WTC11 (cell line): Measurements from ENCODE around the gene TDRD10. TPM values are rescaled to one million over a fixed set of nuclear protein-coding genes. Genes with fewer than 3 reads are reported as not detected.

Experiments
- ATAC-seq: fragments of 200-7000 bp; cut with Tn5 transposase; 2 replicates; pipeline ENCODE4 v1.10.0; 2021; ENCODE audit warnings: mild to moderate bottlenecking, moderate library complexity
- CTCF ChIA-PET: fragments of 300-600 bp; sonication (Branson Sonifier 250); formaldehyde crosslinking; loops from one replicate; lab custom pipeline; 2021; ENCODE audit warnings: antibody characterized with exemption; lab: Charles Lee
- POLR2A ChIA-PET: fragments of 350-600 bp; sonication (Branson Sonifier 250); formaldehyde crosslinking; loops from one replicate; lab custom pipeline; 2021; ENCODE audit warnings: antibody characterized with exemption; lab: Charles Lee
- DNase-seq: peaks from one replicate; pipeline ENCODE4 v3.0.0; 2021; ENCODE audit warnings: low spot score
- H3K27ac Mint-ChIP-seq: 2 replicates; pipeline ENCODE4 v1.8.0; 2021; ENCODE audit warnings: mixed read lengths
- H3K27me3 Mint-ChIP-seq: 2 replicates; pipeline ENCODE4 v1.8.0; 2021; ENCODE audit warnings: low read depth, mild to moderate bottlenecking, moderate library complexity, mixed read lengths
- H3K36me3 Mint-ChIP-seq: 2 replicates; pipeline ENCODE4 v1.8.0; 2021; ENCODE audit warnings: mixed read lengths
- H3K4me1 Mint-ChIP-seq: 2 replicates; pipeline ENCODE4 v1.8.0; 2022; ENCODE audit warnings: mixed read lengths
- H3K4me3 Mint-ChIP-seq: 2 replicates; pipeline ENCODE4 v1.8.0; 2021; ENCODE audit warnings: mild to moderate bottlenecking, moderate library complexity, mixed read lengths
- H3K9me3 Mint-ChIP-seq: 2 replicates; pipeline ENCODE4 v1.8.0; 2021; ENCODE audit warnings: mixed read lengths
- CTCF ChIP-seq: fragments of 200-600 bp; IDR thresholded peaks from 2 replicates; pipeline ENCODE4 v1.8.0; 2022; ENCODE audit warnings: antibody characterized with exemption
- E2F1 ChIP-seq: sonication (generic); formaldehyde crosslinking; IDR thresholded peaks from 2 replicates; pipeline ENCODE4 v1.8.0; 2022; ENCODE audit warnings: mild to moderate bottlenecking, missing genetic modification reagents
- ESRRA ChIP-seq: sonication (generic); formaldehyde crosslinking; IDR thresholded peaks from 2 replicates; pipeline ENCODE4 v1.8.1; 2022; ENCODE audit warnings: mild to moderate bottlenecking, missing genetic modification reagents, borderline replicate concordance
- ETV6 ChIP-seq: sonication (generic); formaldehyde crosslinking; IDR thresholded peaks from 2 replicates; pipeline ENCODE4 v1.8.1; 2022; ENCODE audit warnings: mild to moderate bottlenecking, missing genetic modification reagents
- HMGA2 ChIP-seq: fragments of 250-450 bp; sonication (Bioruptor Pico); IDR thresholded peaks from 2 replicates; pipeline ENCODE4 v1.4.0; 2021; ENCODE audit warnings: mild to moderate bottlenecking, moderate library complexity
- IRF2 ChIP-seq: sonication (generic); formaldehyde crosslinking; IDR thresholded peaks from 2 replicates; pipeline ENCODE4 v1.8.0; 2022; ENCODE audit warnings: low read depth, missing genetic modification reagents, borderline replicate concordance
- MXD4 ChIP-seq: fragments of 250-450 bp; sonication (Bioruptor Pico); IDR thresholded peaks from 2 replicates; pipeline ENCODE4 v1.8.0; 2021; ENCODE audit warnings: mild to moderate bottlenecking, moderate library complexity, borderline replicate concordance
- NR1H2 ChIP-seq: sonication (generic); formaldehyde crosslinking; IDR thresholded peaks from 2 replicates; pipeline ENCODE4 v1.9.0; 2021; ENCODE audit warnings: mild to moderate bottlenecking, moderate library complexity, missing genetic modification reagents
- PRRX2 ChIP-seq: fragments of 250-450 bp; sonication (Bioruptor Pico); IDR thresholded peaks from 2 replicates; pipeline ENCODE4 v1.8.0; 2021; ENCODE audit warnings: mild to moderate bottlenecking
- RORB ChIP-seq: fragments of 250-450 bp; sonication (Bioruptor Pico); IDR thresholded peaks from 2 replicates; pipeline ENCODE4 v1.9.0; 2021; ENCODE audit warnings: mild to moderate bottlenecking
- SMAD3 ChIP-seq: sonication (generic); formaldehyde crosslinking; IDR thresholded peaks from 2 replicates; pipeline ENCODE4 v1.8.0; 2022; ENCODE audit warnings: missing genetic modification reagents, mild to moderate bottlenecking, borderline replicate concordance
- SP1 ChIP-seq: sonication (generic); formaldehyde crosslinking; conservative IDR thresholded peaks from 2 replicates; pipeline ENCODE4 v1.8.1; 2022; ENCODE audit warnings: missing genetic modification reagents
- TCF7 ChIP-seq: sonication (generic); formaldehyde crosslinking; IDR thresholded peaks from 2 replicates; pipeline ENCODE4 v1.8.0; 2022; ENCODE audit warnings: mild to moderate bottlenecking, low read depth, missing genetic modification reagents, moderate library complexity
- ZNF232 ChIP-seq: sonication (generic); formaldehyde crosslinking; IDR thresholded peaks from 2 replicates; pipeline ENCODE4 v1.8.0; 2022; ENCODE audit warnings: mild to moderate bottlenecking, missing genetic modification reagents
- ZNF263 ChIP-seq: sonication (generic); formaldehyde crosslinking; IDR thresholded peaks from 2 replicates; pipeline ENCODE4 v1.8.1; 2022; ENCODE audit warnings: low read depth, mild to moderate bottlenecking, moderate library complexity, missing genetic modification reagents
- ZNF416 ChIP-seq: fragments of 250-450 bp; sonication (Bioruptor Pico); IDR thresholded peaks from 2 replicates; pipeline ENCODE4 v1.9.0; 2021; ENCODE audit warnings: mild to moderate bottlenecking, inconsistent platforms
- total RNA-seq: library from RNA; stranded (reverse); gene quantifications from 3 replicates; pipeline ENCODE4 v1.2.3, GENCODE V29; 2021
- TF ChIP-seq, protein P1 (sequence below): sonication (generic); formaldehyde crosslinking; IDR thresholded peaks from 2 replicates; pipeline ENCODE4 v1.8.1; 2023; ENCODE audit warnings: mild to moderate bottlenecking, missing genetic modification reagents
- TF ChIP-seq, protein P2 (sequence below): sonication (generic); formaldehyde crosslinking; IDR thresholded peaks from 2 replicates; pipeline ENCODE4 v1.8.0; 2023; ENCODE audit warnings: mild to moderate bottlenecking, missing genetic modification reagents
- TF ChIP-seq, protein P3 (sequence below): sonication (generic); formaldehyde crosslinking; conservative IDR thresholded peaks from 2 replicates; pipeline ENCODE4 v1.8.1; 2023; ENCODE audit warnings: mild to moderate bottlenecking, low read depth, missing genetic modification reagents, moderate library complexity

Gene TDRD10
- total RNA-seq, 1 experiment from 2014 or later: 0.09 TPM

- Mint-ChIP-seq H3K36me3 (no peaks in the 10 kb centered on the region), H3K27ac (no peak overlapping the region), H3K27me3 (no peaks in the 10 kb centered on the region; the same call in 1 of the 2 replicates), H3K4me3 (no peak overlapping the region), H3K4me1 (no peaks in the 10 kb centered on the region), H3K9me3 (no peaks in the 10 kb centered on the region)
- ChIA-PET CTCF (interaction anchor here (0.7 to 1.5 kb wide), 3 partner anchors 25 to 120 kb away, joined by 3 read pairs; no protein-coding TSS in a partner anchor), POLR2A (no interaction called here)
- TF ChIP-seq, protein P1, sequence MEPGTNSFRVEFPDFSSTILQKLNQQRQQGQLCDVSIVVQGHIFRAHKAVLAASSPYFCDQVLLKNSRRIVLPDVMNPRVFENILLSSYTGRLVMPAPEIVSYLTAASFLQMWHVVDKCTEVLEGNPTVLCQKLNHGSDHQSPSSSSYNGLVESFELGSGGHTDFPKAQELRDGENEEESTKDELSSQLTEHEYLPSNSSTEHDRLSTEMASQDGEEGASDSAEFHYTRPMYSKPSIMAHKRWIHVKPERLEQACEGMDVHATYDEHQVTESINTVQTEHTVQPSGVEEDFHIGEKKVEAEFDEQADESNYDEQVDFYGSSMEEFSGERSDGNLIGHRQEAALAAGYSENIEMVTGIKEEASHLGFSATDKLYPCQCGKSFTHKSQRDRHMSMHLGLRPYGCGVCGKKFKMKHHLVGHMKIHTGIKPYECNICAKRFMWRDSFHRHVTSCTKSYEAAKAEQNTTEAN (CRISPR knock-in tag): no peak
- TF ChIP-seq HMGA2: no peak
- TF ChIP-seq PRRX2 (CRISPR knock-in tag): no peak
- TF ChIP-seq E2F1 (CRISPR knock-in tag): no peak
- no peak for TF ChIP-seq ESRRA (CRISPR knock-in tag)
- TF ChIP-seq ZNF263 (CRISPR knock-in tag): no peak
- TF ChIP-seq SP1 (CRISPR knock-in tag): no peak
- no peak for TF ChIP-seq MXD4 (CRISPR knock-in tag)
- no peak for TF ChIP-seq ZNF232
- TF ChIP-seq, protein P2, sequence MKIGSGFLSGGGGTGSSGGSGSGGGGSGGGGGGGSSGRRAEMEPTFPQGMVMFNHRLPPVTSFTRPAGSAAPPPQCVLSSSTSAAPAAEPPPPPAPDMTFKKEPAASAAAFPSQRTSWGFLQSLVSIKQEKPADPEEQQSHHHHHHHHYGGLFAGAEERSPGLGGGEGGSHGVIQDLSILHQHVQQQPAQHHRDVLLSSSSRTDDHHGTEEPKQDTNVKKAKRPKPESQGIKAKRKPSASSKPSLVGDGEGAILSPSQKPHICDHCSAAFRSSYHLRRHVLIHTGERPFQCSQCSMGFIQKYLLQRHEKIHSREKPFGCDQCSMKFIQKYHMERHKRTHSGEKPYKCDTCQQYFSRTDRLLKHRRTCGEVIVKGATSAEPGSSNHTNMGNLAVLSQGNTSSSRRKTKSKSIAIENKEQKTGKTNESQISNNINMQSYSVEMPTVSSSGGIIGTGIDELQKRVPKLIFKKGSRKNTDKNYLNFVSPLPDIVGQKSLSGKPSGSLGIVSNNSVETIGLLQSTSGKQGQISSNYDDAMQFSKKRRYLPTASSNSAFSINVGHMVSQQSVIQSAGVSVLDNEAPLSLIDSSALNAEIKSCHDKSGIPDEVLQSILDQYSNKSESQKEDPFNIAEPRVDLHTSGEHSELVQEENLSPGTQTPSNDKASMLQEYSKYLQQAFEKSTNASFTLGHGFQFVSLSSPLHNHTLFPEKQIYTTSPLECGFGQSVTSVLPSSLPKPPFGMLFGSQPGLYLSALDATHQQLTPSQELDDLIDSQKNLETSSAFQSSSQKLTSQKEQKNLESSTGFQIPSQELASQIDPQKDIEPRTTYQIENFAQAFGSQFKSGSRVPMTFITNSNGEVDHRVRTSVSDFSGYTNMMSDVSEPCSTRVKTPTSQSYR (CRISPR knock-in tag): no peak
- TF ChIP-seq, protein P3, sequence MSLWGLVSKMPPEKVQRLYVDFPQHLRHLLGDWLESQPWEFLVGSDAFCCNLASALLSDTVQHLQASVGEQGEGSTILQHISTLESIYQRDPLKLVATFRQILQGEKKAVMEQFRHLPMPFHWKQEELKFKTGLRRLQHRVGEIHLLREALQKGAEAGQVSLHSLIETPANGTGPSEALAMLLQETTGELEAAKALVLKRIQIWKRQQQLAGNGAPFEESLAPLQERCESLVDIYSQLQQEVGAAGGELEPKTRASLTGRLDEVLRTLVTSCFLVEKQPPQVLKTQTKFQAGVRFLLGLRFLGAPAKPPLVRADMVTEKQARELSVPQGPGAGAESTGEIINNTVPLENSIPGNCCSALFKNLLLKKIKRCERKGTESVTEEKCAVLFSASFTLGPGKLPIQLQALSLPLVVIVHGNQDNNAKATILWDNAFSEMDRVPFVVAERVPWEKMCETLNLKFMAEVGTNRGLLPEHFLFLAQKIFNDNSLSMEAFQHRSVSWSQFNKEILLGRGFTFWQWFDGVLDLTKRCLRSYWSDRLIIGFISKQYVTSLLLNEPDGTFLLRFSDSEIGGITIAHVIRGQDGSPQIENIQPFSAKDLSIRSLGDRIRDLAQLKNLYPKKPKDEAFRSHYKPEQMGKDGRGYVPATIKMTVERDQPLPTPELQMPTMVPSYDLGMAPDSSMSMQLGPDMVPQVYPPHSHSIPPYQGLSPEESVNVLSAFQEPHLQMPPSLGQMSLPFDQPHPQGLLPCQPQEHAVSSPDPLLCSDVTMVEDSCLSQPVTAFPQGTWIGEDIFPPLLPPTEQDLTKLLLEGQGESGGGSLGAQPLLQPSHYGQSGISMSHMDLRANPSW: no peak
- TF ChIP-seq ZNF416: no peak
- no peak for TF ChIP-seq SMAD3 (CRISPR knock-in tag)
- no peak for TF ChIP-seq CTCF
- no peak for TF ChIP-seq IRF2
- TF ChIP-seq ETV6 (CRISPR knock-in tag): no peak
- TF ChIP-seq NR1H2 (CRISPR knock-in tag): no peak
- TF ChIP-seq TCF7: no peak
- TF ChIP-seq RORB: no peak
- ATAC-seq (no peak), DNase-seq (no peak)
These were observed 47.5 kb upstream of the TDRD10 start for GRCh38 chr1:154454386-154455120.
